ENCODE measurements around the gene AKT2. TPM values are rescaled to one million over a fixed set of nuclear protein-coding genes. Genes with fewer than 3 reads are reported as not detected.

AKT2 gene
- total RNA-seq, 1 experiment from 2014 or later: 149 TPM

DNA sequence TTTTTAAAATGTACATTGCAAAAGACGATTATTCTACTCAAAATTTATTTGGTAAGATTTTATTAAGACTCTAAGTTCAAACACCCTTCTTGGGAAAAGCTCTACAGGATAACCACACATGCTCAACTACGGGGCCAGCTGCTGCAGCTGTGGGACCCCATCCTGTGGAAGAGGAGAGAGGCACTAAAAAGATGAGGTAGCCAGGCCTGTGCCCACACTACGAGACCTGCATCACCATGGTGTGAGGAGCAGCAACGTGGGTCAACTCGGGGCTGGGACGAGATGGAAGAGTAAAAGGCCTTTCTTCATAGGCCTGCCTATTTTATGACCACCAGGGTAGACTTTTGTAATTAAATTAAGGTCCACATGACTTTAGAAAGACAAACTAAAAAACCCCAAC, 54.1 kb downstream of the AKT2 start:
- no peaks in the 10 kb centered on the region for H4K20me1 ChIP-seq (ENCODE audit: insufficient read depth)
- ChIA-PET POLR2A (ENCODE audit: unreplicated experiment) (no interaction called here), CTCF (no interaction called here)
- H2AFZ ChIP-seq: no peak overlapping the region
- no peaks in the 10 kb centered on the region for H3K4me1 ChIP-seq (replicated peaks; ENCODE audit: insufficient read depth)
- no peak overlapping the region for H3K27ac ChIP-seq
- no peaks in the 10 kb centered on the region for H3K9me2 ChIP-seq (ENCODE audit: insufficient read depth)
- H3K4me2 ChIP-seq: no peak overlapping the region
- H3K36me3 ChIP-seq (ENCODE audit: low read depth): no peaks in the 10 kb centered on the region
- peaks cover 11% of the 10 kb centered on the region; the same call in 1 of the 2 replicates for H3F3A ChIP-seq (ENCODE audit: insufficient read depth, low read depth)
- TF ChIP-seq EZH2 (IDR thresholded peaks at IDR 0.05; ENCODE audit: low read depth) (no peak), CTCF (conservative IDR thresholded peaks at IDR 0.05) (no peak)
- no peaks in the 10 kb centered on the region for H3K9me3 ChIP-seq (ENCODE audit: insufficient read depth, low read depth)
- no peaks in the 10 kb centered on the region for H3K27me3 ChIP-seq (ENCODE audit: insufficient read depth, low read depth)
- H3K79me2 ChIP-seq (ENCODE audit: low read depth): no peaks in the 10 kb centered on the region
- intact Hi-C loops (cut with micrococcal nuclease; ENCODE audit: unreplicated experiment): no loop called here
- DNase-seq: no peak
- BruUV-seq (replicated peaks): no TSS peak
- no peak overlapping the region for H3K4me3 ChIP-seq

GRCh38 chr19:40229926-40230417, 55.2 kb downstream of the AKT2 start:
- no peak for TF ChIP-seq EZH2 (IDR thresholded peaks at IDR 0.05; ENCODE audit: low read depth)
- no peak for TF ChIP-seq CTCF (conservative IDR thresholded peaks at IDR 0.05)
- Histone ChIP-seq H4K20me1 (ENCODE audit: insufficient read depth) (no peaks in the 10 kb centered on the region), H3F3A (ENCODE audit: insufficient read depth, low read depth) (peaks cover 15% of the 10 kb centered on the region; the same call in 1 of the 2 replicates), H2AFZ (no peak overlapping the region), H3K9me3 (ENCODE audit: insufficient read depth, low read depth) (no peaks in the 10 kb centered on the region), H3K79me2 (ENCODE audit: low read depth) (no peaks in the 10 kb centered on the region), H3K4me3 (no peak overlapping the region), H3K27me3 (ENCODE audit: insufficient read depth, low read depth) (no peaks in the 10 kb centered on the region), H3K4me1 (replicated peaks; ENCODE audit: insufficient read depth) (no peaks in the 10 kb centered on the region; the same call in 1 of the 2 replicates), H3K4me2 (no peak overlapping the region), H3K27ac (no peak overlapping the region), H3K36me3 (ENCODE audit: low read depth) (no peaks in the 10 kb centered on the region), H3K9me2 (ENCODE audit: insufficient read depth) (no peaks in the 10 kb centered on the region)
- BruUV-seq (replicated peaks): no TSS peak
- intact Hi-C loops (cut with micrococcal nuclease; ENCODE audit: unreplicated experiment): no loop called here
- ChIA-PET CTCF (no interaction called here), POLR2A (ENCODE audit: unreplicated experiment) (no interaction called here)
- no peak for DNase-seq

DNA sequence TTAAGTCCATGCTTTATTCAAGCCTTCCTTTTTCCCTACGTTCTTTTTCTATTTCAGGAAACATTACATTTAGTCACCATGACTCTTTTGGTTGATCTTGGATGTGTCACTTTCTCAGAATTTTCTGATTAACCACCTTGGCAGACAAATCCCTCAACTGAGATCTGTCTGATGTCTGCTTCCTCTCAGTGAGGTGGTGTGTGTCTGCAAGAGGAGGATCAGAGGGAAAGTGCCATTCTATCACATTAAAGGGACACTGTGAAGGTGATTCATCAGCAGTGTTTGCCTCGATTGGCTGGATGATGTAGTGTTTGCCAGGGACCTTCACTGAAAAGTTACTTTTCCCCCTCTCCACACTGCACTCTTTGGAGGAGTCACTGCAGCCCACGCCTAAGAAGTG, 55.7 kb downstream of the AKT2 start:
- H3K36me3 ChIP-seq (ENCODE audit: low read depth): no peaks in the 10 kb centered on the region
- peaks cover 17% of the 10 kb centered on the region; the same call in 1 of the 2 replicates for H3F3A ChIP-seq (ENCODE audit: insufficient read depth, low read depth)
- ChIA-PET CTCF (no interaction called here), POLR2A (ENCODE audit: unreplicated experiment) (no interaction called here)
- H3K4me2 ChIP-seq: no peak overlapping the region
- DNase-seq: no peak
- no peaks in the 10 kb centered on the region; the same call in 1 of the 2 replicates for H3K4me1 ChIP-seq (replicated peaks; ENCODE audit: insufficient read depth)
- no peak overlapping the region for H3K27ac ChIP-seq
- intact Hi-C loops (cut with micrococcal nuclease; ENCODE audit: unreplicated experiment): no loop called here
- H3K79me2 ChIP-seq (ENCODE audit: low read depth): no peaks in the 10 kb centered on the region
- H3K4me3 ChIP-seq: no peak overlapping the region
- no peaks in the 10 kb centered on the region for H3K9me3 ChIP-seq (ENCODE audit: insufficient read depth, low read depth)
- H4K20me1 ChIP-seq (ENCODE audit: insufficient read depth): no peaks in the 10 kb centered on the region
- no TSS peak for BruUV-seq (replicated peaks)
- no peak for TF ChIP-seq CTCF (conservative IDR thresholded peaks at IDR 0.05)
- no peak for TF ChIP-seq EZH2 (IDR thresholded peaks at IDR 0.05; ENCODE audit: low read depth)
- H2AFZ ChIP-seq: no peak overlapping the region
- no peaks in the 10 kb centered on the region for H3K27me3 ChIP-seq (ENCODE audit: insufficient read depth, low read depth)
- no peaks in the 10 kb centered on the region for H3K9me2 ChIP-seq (ENCODE audit: insufficient read depth)

Data from PC-9 (cell line).